GM18909 (cell line): ENCODE measurements around the gene GHSR.

Experiments
- ATAC-seq: cut with Tn5 transposase; IDR thresholded peaks from one replicate; pipeline ENCODE4 v1.9.1; 2021; ENCODE audit warnings: mild to moderate bottlenecking; ENCODE audit not compliant: unreplicated experiment, poor library complexity

The GHSR gene

DNA sequence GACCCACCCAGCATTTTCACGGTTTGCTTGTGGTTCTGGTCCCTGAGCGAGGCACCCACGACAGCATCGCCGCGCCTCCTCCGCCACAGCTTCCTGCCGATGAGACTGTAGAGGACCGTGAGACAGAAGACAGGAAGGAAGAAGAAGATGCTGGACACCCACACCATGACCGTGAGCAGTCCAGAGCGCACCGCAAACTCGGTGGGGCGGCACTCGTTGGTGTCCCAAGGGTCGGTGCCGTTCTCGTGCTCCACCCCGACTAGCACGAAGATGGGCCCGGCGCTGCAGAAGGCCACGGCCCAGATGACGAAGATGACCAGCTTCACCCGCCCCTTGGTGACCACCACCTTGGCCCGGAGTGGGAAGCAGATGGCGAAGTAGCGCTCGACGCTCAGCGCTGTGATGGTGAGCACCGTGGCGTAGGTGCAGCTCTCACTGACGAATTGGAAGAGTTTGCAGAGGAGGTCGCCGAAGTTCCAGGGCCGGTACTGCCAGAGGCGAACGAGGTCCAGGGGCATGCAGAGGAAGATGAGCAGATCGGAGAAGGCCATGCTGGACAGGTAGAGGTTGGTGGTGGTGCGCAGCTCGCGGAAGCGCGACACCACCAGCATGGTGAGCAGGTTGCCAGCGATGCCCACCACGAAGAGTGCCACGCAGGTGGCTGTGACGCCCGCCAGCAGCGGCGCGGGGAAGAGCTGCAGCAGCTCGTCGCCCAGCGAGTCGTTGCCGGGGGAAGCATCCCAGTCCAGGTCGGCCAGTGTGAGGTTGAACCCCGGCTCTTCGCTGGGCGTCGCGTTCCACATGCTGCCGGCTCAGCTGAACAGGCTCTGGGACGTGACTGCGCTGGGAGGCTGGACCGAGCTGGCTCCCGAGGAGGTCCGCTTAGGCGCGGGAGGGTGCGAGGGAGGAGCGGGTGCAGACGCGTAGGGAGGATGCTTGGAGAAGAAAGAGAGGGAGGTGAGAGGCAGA, at the start of gene GHSR:
TSS of gene GHSR (minus strand) at position 846 of the 969 bp plus-strand sequence. CDS start at position 803, 43 bp downstream.
- ATAC-seq: no peak

DNA sequence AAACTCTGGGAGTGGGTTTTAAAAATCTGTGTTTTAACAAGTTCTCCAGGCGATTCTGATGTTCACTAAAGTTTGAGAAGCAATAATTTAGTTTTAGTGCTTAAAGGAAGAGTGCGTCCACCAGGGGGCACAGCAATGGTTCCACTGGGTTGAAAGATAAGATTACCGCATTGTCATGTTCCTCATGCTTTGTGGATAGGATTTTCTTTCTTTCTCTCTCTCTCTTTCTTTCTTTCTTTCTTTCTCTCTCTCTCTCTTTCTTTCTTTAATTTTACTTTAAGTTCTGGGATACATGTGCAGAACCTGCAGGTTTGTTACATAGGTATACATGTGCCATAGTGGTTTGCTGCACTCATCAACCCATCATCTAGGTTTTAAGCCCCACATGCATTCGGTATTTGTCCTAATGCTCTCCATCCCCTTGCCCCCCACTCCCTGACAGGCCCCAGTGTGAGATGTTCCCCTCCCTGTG, 42.0 kb upstream of the GHSR start:
- ATAC-seq: peak; percentile 84

DNA sequence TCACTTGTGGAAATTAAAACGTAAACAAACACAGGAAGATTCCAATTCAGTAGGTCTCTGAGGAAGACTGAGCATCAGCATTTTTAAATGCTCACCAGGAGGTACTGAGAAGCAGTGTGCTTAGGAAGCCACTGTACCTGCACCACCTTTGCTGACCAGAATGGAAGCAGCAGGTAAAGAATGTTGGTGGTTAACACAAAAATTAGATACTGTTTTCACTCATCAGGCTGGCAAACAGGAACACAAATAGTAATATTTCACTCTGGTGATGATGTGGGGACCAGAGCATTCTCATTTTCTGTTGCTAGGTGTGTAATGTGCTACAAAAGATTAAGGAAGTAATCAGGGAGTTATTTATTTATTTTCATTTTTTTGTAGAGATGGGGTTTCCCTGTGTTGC, 29.9 kb upstream of the GHSR start:
- ATAC-seq: no peak

DNA sequence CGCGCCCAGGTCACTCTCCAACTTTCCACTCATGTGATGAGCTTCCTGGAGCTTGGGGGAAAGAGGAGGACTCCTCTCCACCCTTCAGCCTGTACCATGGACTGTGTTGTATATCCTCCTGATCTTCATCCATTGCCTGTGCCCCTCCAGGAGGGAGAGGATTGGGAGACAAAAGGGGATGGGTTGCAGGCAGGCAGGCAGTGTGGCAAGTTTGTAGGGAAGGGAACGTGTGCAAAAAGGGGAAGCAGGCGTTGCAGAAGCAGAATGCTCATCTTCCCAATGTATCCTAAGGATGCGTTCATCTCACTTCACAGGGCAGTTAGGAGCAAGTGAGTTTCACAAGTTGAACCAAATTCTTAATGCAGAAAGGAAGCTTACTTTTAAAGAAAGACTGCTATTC, 28.1 kb upstream of the GHSR start:
- ATAC-seq: no peak

DNA sequence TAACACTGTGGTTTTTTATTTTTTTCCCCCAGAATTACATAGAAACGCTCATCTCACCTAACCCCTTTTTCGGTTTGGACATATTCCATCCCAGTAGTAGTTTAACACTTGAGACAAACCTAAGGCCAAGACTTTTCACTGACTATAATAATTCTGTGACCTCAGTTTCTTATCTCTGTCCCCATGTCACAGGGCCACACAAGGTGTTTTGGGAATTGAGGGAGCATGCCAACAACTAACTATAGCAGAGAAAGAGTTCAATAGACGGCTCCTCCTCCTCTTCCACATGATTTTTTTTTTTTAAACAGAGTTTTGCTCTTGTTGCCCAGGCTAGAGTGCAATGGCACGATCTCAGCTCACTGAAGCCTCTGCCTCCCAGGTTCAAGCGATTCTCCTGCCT, 27.4 kb upstream of the GHSR start:
- ATAC-seq: no peak

- ATAC-seq: no peak
These were observed 23.6 kb upstream of the GHSR start for GRCh38 chr3:172471903-172472302.

DNA sequence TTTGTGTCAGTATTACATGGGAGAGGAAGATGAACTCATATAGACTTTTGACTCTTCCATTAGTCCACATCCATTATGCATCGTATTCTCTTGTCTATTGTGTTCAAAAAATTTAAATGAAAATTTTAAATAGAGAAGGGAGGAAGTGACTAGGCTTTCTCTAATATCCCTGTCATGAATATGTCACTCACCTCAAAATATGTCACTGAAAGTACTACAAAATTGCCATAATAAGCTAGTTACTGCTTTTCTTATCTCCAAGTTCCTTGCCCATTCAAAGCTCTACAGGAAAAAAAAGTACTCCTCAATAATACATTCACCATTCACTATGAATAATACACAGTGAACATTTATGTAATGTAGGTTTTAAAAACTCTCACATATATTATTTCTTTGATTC, 22.3 kb upstream of the GHSR start:
- no peak for ATAC-seq

GRCh38 chr3:172467170-172467824, 19.0 kb upstream of the GHSR start:
- no peak for ATAC-seq

GRCh38 chr3:172466553-172467130, 18.4 kb upstream of the GHSR start:
- ATAC-seq: no peak

DNA sequence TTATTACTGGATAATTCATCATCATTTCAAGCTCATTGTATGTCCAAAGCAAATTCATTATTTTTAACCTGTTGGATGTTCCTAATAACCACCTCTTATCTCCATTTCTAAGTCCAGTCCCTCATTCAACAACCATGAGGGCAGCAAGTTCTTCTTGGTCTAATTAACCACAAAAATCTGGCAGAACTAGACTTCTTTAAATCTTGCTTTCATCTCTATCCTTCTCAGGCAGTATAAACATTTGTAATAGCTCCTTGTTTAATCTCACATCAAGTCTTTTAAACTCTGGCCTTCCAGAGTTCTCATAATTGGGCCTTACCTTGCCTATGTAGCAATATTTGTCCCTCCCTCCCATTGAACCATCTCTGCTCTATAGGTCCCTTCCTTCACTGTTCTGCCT, 17.0 kb upstream of the GHSR start:
- no peak for ATAC-seq

GRCh38 chr3:172464306-172464705, 16.1 kb upstream of the GHSR start:
- no peak for ATAC-seq

GRCh38 chr3:172461530-172462138, 13.4 kb upstream of the GHSR start:
- ATAC-seq: peak; percentile 66

GRCh38 chr3:172456404-172456803, 8.1 kb upstream of the GHSR start:
- no peak for ATAC-seq

DNA sequence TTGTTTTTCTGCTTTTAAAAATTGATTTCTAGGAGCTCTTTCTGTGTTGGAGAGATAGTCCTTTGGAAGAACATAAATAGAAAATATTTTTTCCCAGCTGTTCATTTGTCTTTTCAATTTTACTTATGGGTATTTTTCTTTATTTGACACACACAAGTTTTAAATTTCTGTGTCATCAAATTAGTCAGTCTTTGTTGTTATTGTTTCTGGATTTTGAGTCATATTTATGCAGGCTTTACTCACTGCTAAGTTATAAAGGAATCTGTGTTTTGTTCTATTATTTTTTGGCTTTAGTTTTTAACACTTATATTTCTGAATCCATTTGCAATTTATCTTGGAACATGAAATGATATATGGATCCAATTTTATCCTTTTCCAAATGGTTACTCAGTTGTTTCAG, 5.9 kb upstream of the GHSR start:
- no peak for ATAC-seq

- ATAC-seq: no peak
These were observed 1.4 kb upstream of the GHSR start for GRCh38 chr3:172449466-172450149.

DNA sequence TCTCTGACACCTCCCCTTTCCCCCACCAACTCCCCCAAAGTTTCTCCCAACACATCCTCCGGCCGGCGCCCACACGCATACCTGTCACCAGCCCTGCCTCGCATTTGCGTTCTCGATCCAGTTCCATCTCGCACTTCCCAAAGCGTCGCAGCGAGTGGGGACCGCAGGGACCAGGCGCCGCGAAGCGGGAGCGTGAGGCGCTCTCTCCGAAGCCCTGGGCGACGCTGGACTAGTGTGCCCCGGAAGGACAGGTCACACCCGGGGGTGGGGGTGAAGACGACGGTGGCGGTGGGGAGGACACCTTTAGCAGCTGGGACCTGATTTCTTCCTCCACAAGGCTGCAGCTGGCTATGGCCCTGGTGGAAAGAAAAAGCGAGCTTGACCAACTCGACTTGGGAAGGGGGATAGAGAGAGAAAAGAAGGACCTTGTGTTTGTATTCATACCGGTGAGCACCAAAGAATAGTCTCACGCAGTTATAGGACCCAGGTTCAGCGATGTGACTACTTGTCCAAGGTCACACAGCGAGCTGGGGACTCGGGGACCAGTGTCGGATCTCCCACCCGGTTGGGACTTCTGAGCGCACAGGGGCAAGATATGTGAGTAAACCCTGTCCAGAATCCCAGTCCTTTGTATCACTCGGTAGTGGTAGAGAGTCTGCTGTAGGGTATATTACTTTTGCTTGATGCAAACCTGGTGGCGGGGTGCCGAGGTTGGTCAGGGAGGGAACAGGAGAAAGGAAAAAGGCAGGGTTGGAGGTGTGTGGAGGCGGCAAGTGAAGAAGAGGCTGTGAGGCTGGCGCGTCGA, 607 bp upstream of the GHSR start:
- no peak for ATAC-seq

DNA sequence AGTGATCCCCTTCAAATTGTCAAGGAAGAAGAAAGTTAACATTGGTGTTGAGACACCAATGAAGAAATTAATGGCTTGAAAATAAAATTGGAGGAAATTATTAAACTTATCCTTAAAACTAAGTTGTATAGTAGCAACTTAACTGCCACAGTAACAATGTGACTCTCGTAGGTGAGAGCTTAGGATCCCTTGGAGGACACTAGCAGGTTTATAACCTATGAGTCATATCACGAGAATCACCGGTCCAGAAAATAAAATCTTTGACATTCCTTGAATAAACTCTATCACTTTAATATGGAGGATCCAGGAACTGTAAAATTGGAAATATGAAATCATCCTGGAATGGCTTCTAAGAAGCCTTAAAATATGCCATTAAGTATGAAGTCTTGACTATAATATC, 2.1 kb downstream of the GHSR start:
- no peak for ATAC-seq

DNA sequence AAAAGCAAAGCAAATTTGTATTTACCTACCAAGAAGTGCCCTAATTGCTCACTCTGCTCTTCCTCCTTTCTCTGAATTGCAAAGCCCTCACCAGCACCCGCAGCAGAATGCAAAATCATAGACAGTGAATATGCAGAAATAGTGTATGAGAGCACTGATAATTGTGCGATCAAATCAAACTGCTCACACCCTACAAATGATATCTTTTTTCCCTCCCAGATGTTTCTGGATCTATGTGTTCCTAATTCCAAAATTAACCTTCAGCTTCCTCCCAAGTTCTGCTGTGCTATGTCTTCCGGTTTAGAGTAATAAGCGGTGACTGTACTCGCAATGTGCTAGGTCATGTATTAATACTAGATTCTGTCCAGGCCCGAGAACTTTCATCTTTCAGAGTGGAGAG, 3.4 kb downstream of the GHSR start:
- ATAC-seq: no peak

DNA sequence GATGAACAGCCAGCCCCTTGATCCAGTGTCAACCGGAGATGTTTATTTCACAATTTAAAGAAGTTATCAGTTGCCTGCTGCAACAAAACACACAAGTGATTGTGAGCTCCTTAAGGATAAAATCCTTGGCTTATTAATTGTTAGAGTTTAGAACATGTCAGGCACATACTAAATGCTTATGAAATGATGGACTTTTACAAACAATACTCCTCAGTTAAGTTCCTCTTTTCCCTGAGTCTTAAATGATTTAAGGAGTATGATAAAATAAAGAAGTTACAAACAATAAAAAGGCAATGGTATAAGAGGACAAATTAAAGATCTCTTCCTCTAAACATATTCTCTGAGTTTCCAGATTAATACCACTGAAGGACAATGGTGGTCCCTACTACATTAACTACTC, 5.7 kb downstream of the GHSR start:
- ATAC-seq: no peak
